Fibroblast of lung (primary cell): Measurements from ENCODE around the gene RNF150. TPM values are rescaled to one million over a fixed set of nuclear protein-coding genes. Genes with fewer than 3 reads are reported as not detected.

ENCODE experiments used
- DNase-seq, 2 donors: peaks; one replicate each; pipeline versions ENCODE4 v3.0.0 to v3.0.0-alpha.2; 2010; ENCODE audit warnings: low read depth in 2 of 2
- H2AFZ ChIP-seq: 2 replicates; pipeline ENCODE4 v1.5.1; 2012; ENCODE audit warnings: low read length, control low read depth, inconsistent platforms
- H3K27ac ChIP-seq: 2 replicates; pipeline ENCODE4 v1.5.1; 2011; ENCODE audit warnings: low read length, control low read depth; ENCODE audit not compliant: insufficient read depth
- H3K27me3 ChIP-seq: 2 replicates; pipeline ENCODE4 v1.5.1; 2011; ENCODE audit warnings: mild to moderate bottlenecking, low read length; ENCODE audit not compliant: control insufficient read depth, insufficient read depth
- H3K36me3 ChIP-seq: 2 replicates; pipeline ENCODE4 v1.5.1; 2011; ENCODE audit warnings: low read length; ENCODE audit not compliant: control insufficient read depth, insufficient read depth
- H3K4me1 ChIP-seq: 2 replicates; pipeline ENCODE4 v1.5.1; 2011; ENCODE audit warnings: low read length; ENCODE audit not compliant: control insufficient read depth, insufficient read depth; ENCODE audit errors: extremely low read depth
- H3K4me2 ChIP-seq: 2 replicates; pipeline ENCODE4 v1.5.1; 2011; ENCODE audit warnings: low read length, control low read depth; ENCODE audit not compliant: insufficient read depth; ENCODE audit errors: extremely low read depth
- H3K4me3 ChIP-seq, 4 experiments: fragments of 200-600 bp in 1 of 4; sonication (generic) in 1 of 4; replicated peaks in 1 of 4; 2 replicates each; pipeline ENCODE4 v1.5.1; 2011 to 2016; ENCODE audit warnings: low read length in 4 of 4, low read depth in 3 of 4, mild to moderate bottlenecking in 3 of 4, control low read depth in 2 of 4, inconsistent platforms in 1 of 4, mixed read lengths in 1 of 4; ENCODE audit not compliant: insufficient read depth in 1 of 4; ENCODE audit errors: control extremely low read depth in 1 of 4
- H3K79me2 ChIP-seq: 2 replicates; pipeline ENCODE4 v1.5.1; 2012; ENCODE audit warnings: mild to moderate bottlenecking, low read length, inconsistent platforms; ENCODE audit not compliant: control insufficient read depth, insufficient read depth
- H3K9ac ChIP-seq: 2 replicates; pipeline ENCODE4 v1.5.1; 2011; ENCODE audit warnings: mild to moderate bottlenecking, low read length, control low read depth; ENCODE audit not compliant: insufficient read depth
- H3K9me3 ChIP-seq: 2 replicates; pipeline ENCODE4 v1.5.1; 2012; ENCODE audit warnings: low read depth, low read length; ENCODE audit not compliant: control insufficient read depth, insufficient read depth
- H4K20me1 ChIP-seq: 2 replicates; pipeline ENCODE4 v1.5.1; 2011; ENCODE audit warnings: low read length; ENCODE audit not compliant: control insufficient read depth, insufficient read depth; ENCODE audit errors: extremely low read depth
- EZH2 ChIP-seq: IDR thresholded peaks from 2 replicates; pipeline ENCODE4 v1.5.1; 2012; ENCODE audit warnings: low read length, control low read depth, mild to moderate bottlenecking; ENCODE audit errors: missing control alignments
- polyA plus RNA-seq, 2 donors: library from polyadenylated mRNA; depleted of rRNA in 1 of 2; stranded (reverse) in 1 of 2; unstranded in 1 of 2; fragments of >200 nt; gene quantifications; 2 replicates each; pipeline ENCODE4 v1.2.1, GENCODE V29; 2011 to 2012; ENCODE audit warnings: missing spikeins in 1 of 2
- total RNA-seq: library from RNA; depleted of rRNA; stranded (reverse); fragments of >200 nt; gene quantifications from 2 replicates; pipeline ENCODE4 v1.2.1, GENCODE V29; 2014
- TF ChIP-seq, protein P1 (sequence below), 2 donors: IDR thresholded peaks in 1 of 2; conservative IDR thresholded peaks in 1 of 2; 1 replicate in 1 of 2; 2 replicates in 1 of 2; pipeline ENCODE4 v1.5.1; 2011 to 2012; ENCODE audit warnings: low read length in 2 of 2, control low read depth in 1 of 2, inconsistent platforms in 1 of 2, low read depth in 1 of 2, mild to moderate bottlenecking in 1 of 2

Gene RNF150
- total and polyA plus RNA-seq, 2 donors (not counting 1 experiment from before 2014, with no cell fraction given): 0.66 to 5.6 TPM

- no peak overlapping the region for H3K9ac ChIP-seq
- H3K27me3 ChIP-seq: no peaks in the 10 kb centered on the region
- H3K27ac ChIP-seq: no peak overlapping the region
- H2AFZ ChIP-seq: no peak overlapping the region
- no peaks in the 10 kb centered on the region for H3K9me3 ChIP-seq
- no peaks in the 10 kb centered on the region for H3K4me1 ChIP-seq
- H3K36me3 ChIP-seq: no peaks in the 10 kb centered on the region
- H3K4me3 ChIP-seq: no peak overlapping the region
- H3K79me2 ChIP-seq: no peaks in the 10 kb centered on the region
- no peak for DNase-seq
- no peak for TF ChIP-seq EZH2
- TF ChIP-seq, protein P1, sequence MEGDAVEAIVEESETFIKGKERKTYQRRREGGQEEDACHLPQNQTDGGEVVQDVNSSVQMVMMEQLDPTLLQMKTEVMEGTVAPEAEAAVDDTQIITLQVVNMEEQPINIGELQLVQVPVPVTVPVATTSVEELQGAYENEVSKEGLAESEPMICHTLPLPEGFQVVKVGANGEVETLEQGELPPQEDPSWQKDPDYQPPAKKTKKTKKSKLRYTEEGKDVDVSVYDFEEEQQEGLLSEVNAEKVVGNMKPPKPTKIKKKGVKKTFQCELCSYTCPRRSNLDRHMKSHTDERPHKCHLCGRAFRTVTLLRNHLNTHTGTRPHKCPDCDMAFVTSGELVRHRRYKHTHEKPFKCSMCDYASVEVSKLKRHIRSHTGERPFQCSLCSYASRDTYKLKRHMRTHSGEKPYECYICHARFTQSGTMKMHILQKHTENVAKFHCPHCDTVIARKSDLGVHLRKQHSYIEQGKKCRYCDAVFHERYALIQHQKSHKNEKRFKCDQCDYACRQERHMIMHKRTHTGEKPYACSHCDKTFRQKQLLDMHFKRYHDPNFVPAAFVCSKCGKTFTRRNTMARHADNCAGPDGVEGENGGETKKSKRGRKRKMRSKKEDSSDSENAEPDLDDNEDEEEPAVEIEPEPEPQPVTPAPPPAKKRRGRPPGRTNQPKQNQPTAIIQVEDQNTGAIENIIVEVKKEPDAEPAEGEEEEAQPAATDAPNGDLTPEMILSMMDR (conservative IDR thresholded peaks at IDR 0.05 in 1 of 2, IDR thresholded peaks at IDR 0.05 in 1 of 2; ENCODE audit: low read depth in 1 of 2, low read length in 2 of 2): no peak
- no peak overlapping the region for H3K4me2 ChIP-seq
- no peaks in the 10 kb centered on the region for H4K20me1 ChIP-seq
Observed at GRCh38 chr4:140834839-140835495, 298.3 kb downstream of the RNF150 start.

DNA sequence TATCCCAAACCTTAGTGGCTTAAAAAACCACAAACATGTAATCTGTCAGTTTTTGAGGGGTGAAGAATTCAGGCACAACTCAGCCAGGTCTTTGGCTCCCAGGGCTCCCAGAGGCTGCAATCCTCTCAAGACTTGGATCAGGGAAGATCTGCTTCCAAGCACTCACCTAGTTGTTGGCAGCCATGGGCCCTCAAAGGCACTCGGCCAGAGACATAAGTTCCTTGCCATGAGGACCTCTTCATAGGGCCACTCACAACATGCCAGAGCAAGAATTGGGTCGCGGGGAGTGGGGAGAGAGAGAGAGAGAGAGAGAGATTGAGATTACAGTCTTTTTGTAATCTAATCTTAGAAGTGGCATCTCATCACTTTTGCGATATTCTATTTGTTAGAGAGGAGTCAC, 300.0 kb downstream of the RNF150 start:
- Histone ChIP-seq H3K27me3 (no peaks in the 10 kb centered on the region), H2AFZ (no peak overlapping the region), H3K9ac (no peak overlapping the region), H3K27ac (no peak overlapping the region), H3K4me2 (no peak overlapping the region), H3K4me1 (no peaks in the 10 kb centered on the region), H3K9me3 (no peaks in the 10 kb centered on the region), H4K20me1 (no peaks in the 10 kb centered on the region), H3K79me2 (no peaks in the 10 kb centered on the region), H3K36me3 (no peaks in the 10 kb centered on the region), H3K4me3 (no peak overlapping the region)
- TF ChIP-seq EZH2: no peak
- TF ChIP-seq, protein P1 (conservative IDR thresholded peaks at IDR 0.05 in 1 of 2, IDR thresholded peaks at IDR 0.05 in 1 of 2; ENCODE audit: low read depth in 1 of 2, low read length in 2 of 2): no peak
- no peak for DNase-seq

- Histone ChIP-seq H3K4me1 (no peaks in the 10 kb centered on the region), H3K9ac (no peak overlapping the region), H3K9me3 (no peaks in the 10 kb centered on the region), H3K4me3 (no peak overlapping the region), H3K27ac (no peak overlapping the region), H2AFZ (no peak overlapping the region), H3K27me3 (peaks cover 5% of the 10 kb centered on the region), H3K36me3 (no peaks in the 10 kb centered on the region), H3K4me2 (no peak overlapping the region), H3K79me2 (no peaks in the 10 kb centered on the region), H4K20me1 (no peaks in the 10 kb centered on the region)
- TF ChIP-seq, protein P1 (conservative IDR thresholded peaks at IDR 0.05 in 1 of 2, IDR thresholded peaks at IDR 0.05 in 1 of 2; ENCODE audit: low read depth in 1 of 2, low read length in 2 of 2): no peak
- TF ChIP-seq EZH2: no peak
- no peak for DNase-seq
Observed at GRCh38 chr4:140829825-140830224, 303.4 kb downstream of the RNF150 start.
